Glutamatergic neuron (in vitro differentiated cells): ENCODE results near the gene ZNF695. TPM values are rescaled to one million over a fixed set of nuclear protein-coding genes. Genes with fewer than 3 reads are reported as not detected.

ENCODE experiments used
- DNase-seq: peaks from one replicate; pipeline ENCODE4 v3.0.0; 2022
- H3K27ac Mint-ChIP-seq: one replicate; pipeline ENCODE4 v1.8.0; 2020; ENCODE audit warnings: mild to moderate bottlenecking, mixed read lengths, inconsistent platforms; ENCODE audit not compliant: unreplicated experiment
- H3K27me3 Mint-ChIP-seq: one replicate; pipeline ENCODE4 v1.8.0; 2020; ENCODE audit warnings: mild to moderate bottlenecking, moderate library complexity, mixed read lengths, inconsistent platforms; ENCODE audit not compliant: unreplicated experiment
- H3K36me3 Mint-ChIP-seq: one replicate; pipeline ENCODE4 v1.8.0; 2020; ENCODE audit warnings: mild to moderate bottlenecking, mixed read lengths, inconsistent platforms; ENCODE audit not compliant: unreplicated experiment
- H3K4me1 Mint-ChIP-seq: one replicate; pipeline ENCODE4 v1.8.0; 2020; ENCODE audit warnings: mild to moderate bottlenecking, low read depth, mixed read lengths, inconsistent platforms; ENCODE audit not compliant: unreplicated experiment
- H3K4me3 Mint-ChIP-seq: one replicate; pipeline ENCODE4 v1.8.0; 2020; ENCODE audit warnings: mild to moderate bottlenecking, mixed read lengths, inconsistent platforms; ENCODE audit not compliant: unreplicated experiment
- H3K9me3 Mint-ChIP-seq: one replicate; pipeline ENCODE4 v1.8.0; 2020; ENCODE audit warnings: mild to moderate bottlenecking, moderate library complexity, mixed read lengths, inconsistent platforms; ENCODE audit not compliant: unreplicated experiment
- total RNA-seq: library from RNA; stranded (reverse); fragmentation: NEBNext Ultra II Directional; extraction: Animal tissue kit (Norgen Biotek cat#: 25700); gene quantifications from one replicate; pipeline ENCODE4 v1.2.1, GENCODE V29; 2021; ENCODE audit not compliant: unreplicated experiment
- TF ChIP-seq, protein P1 (sequence below): fragments of 200-600 bp; sonication (generic); IDR thresholded peaks from one replicate; pipeline ENCODE4 v1.5.0; 2021; ENCODE audit not compliant: partially characterized antibody, unreplicated experiment

ZNF695 gene
- total RNA-seq, 1 donor from 2014 or later, result 7.9 TPM

DNA sequence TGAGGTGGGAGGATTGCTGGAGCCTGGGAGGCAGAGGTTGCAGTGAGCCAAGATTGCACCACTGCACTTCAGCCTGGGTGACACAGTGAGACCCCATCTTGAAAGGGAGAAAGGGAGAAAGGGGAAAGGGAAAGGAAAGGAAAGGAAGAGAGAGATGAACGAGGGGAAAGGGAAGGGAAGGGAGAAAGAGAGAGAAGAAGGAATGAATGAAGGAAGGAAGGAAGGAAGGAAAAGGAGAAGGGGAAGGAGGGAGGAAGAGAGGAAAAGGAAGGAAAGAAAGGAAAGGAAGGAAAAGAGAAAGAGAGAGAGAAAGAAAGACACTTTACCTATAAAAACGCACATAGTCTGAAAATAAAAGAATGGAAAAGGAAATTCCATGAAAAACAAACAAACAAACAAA is 18.0 kb downstream of the ZNF695 start:
- Mint-ChIP-seq H3K4me3 (no peak overlapping the region), H3K4me1 (no peaks in the 10 kb centered on the region), H3K27ac (no peak overlapping the region), H3K36me3 (peaks cover 83% of the 10 kb centered on the region), H3K9me3 (peaks cover 21% of the 10 kb centered on the region), H3K27me3 (no peaks in the 10 kb centered on the region)
- TF ChIP-seq, protein P1, sequence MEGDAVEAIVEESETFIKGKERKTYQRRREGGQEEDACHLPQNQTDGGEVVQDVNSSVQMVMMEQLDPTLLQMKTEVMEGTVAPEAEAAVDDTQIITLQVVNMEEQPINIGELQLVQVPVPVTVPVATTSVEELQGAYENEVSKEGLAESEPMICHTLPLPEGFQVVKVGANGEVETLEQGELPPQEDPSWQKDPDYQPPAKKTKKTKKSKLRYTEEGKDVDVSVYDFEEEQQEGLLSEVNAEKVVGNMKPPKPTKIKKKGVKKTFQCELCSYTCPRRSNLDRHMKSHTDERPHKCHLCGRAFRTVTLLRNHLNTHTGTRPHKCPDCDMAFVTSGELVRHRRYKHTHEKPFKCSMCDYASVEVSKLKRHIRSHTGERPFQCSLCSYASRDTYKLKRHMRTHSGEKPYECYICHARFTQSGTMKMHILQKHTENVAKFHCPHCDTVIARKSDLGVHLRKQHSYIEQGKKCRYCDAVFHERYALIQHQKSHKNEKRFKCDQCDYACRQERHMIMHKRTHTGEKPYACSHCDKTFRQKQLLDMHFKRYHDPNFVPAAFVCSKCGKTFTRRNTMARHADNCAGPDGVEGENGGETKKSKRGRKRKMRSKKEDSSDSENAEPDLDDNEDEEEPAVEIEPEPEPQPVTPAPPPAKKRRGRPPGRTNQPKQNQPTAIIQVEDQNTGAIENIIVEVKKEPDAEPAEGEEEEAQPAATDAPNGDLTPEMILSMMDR, result no peak
- DNase-seq, result no peak

GRCh38 chr1:246988316-246988715 is 19.5 kb downstream of the ZNF695 start:
- H3K27ac Mint-ChIP-seq, result no peak overlapping the region
- peaks cover 26% of the 10 kb centered on the region for H3K9me3 Mint-ChIP-seq
- no peak for DNase-seq
- no peaks in the 10 kb centered on the region for H3K4me1 Mint-ChIP-seq
- peaks cover 84% of the 10 kb centered on the region for H3K36me3 Mint-ChIP-seq
- no peaks in the 10 kb centered on the region for H3K27me3 Mint-ChIP-seq
- no peak overlapping the region for H3K4me3 Mint-ChIP-seq
- TF ChIP-seq, protein P1, result no peak

DNA sequence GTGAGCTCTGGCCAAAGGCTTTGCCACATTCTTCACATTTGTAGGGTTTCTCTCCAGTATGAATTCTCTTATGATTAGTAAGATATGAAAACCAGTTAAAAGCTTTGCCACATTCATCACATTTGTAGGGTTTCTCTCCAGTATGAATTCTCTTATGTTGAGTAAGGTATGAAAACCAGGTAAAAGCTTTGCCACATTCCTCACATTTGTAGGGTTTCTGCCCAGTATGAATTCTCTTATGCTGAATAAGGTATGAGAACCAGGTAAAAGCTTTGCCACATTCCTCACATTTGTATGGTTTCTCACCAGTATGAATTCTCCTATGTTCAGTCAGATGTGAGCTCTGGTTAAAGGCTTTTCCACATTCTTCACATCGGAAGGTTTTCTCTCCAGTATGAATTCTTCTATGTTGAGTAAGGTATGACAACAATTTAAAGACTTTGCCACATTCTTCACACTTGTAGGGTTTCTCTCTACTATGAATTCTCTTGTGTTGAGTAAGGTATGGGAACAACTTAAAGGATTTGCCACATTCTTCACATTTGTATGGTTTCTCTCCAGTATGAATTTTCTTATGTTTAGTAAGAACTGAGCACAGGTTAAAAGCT is 20.7 kb downstream of the ZNF695 start:
- no peaks in the 10 kb centered on the region for H3K27me3 Mint-ChIP-seq
- no peak overlapping the region for H3K4me3 Mint-ChIP-seq
- H3K4me1 Mint-ChIP-seq, result no peaks in the 10 kb centered on the region
- TF ChIP-seq, protein P1, result no peak
- no peak for DNase-seq
- H3K36me3 Mint-ChIP-seq, result peaks cover 86% of the 10 kb centered on the region
- H3K9me3 Mint-ChIP-seq, result peaks cover 26% of the 10 kb centered on the region
- H3K27ac Mint-ChIP-seq, result no peak overlapping the region

DNA sequence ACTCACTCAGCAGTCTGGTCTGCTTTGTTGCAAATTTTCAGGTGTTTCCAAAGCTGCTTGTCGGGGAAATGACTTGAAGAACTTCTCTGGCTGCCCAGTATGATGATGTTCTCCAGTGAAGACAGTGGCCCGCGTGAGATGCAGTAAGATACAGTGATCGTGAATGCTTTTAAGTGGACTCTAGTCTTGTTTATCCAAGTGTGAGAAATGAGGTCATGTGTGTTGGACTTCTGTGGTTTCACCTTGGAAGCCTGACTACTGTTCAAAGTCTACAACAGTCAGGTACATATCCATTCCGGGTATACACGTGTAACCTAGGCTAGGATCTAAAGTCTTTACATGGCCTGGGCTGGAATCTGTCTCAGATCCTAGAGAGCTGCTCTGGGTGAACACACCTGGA is 29.1 kb downstream of the ZNF695 start:
- Mint-ChIP-seq H3K27ac (no peak overlapping the region), H3K27me3 (peaks cover 1% of the 10 kb centered on the region), H3K9me3 (peaks cover 5% of the 10 kb centered on the region), H3K4me1 (no peaks in the 10 kb centered on the region), H3K4me3 (no peak overlapping the region), H3K36me3 (peaks cover 50% of the 10 kb centered on the region)
- no peak for DNase-seq
- TF ChIP-seq, protein P1, result no peak

DNA sequence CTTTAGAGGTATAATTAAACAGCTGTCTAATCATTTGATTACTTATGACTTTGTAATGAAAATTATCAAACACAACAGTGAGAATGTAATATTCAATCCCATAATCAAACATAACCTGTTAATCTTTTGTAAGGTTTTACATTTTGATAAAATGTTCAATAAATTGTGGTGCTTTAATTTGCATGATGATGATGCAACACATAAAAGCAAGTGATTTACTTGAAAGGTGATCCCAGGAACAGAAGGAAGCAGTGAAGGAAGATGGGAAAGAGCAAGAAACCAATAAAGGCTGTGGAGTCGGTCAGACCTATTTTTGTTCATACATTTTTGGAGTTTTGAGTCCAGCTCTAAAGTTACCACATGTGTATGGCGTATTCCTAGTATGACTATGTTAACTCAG is 29.6 kb downstream of the ZNF695 start:
- Mint-ChIP-seq H3K9me3 (peaks cover 5% of the 10 kb centered on the region), H3K4me3 (no peak overlapping the region), H3K4me1 (no peaks in the 10 kb centered on the region), H3K27me3 (peaks cover 1% of the 10 kb centered on the region), H3K36me3 (peaks cover 53% of the 10 kb centered on the region), H3K27ac (no peak overlapping the region)
- DNase-seq, result no peak
- TF ChIP-seq, protein P1, result no peak
